Suppressor macrophage treated with lipopolysaccharide for 4 hours (primary cell): Measurements from ENCODE around the gene ZNF710.

ENCODE experiments used
- DNase-seq: peaks from one replicate; pipeline ENCODE4 v3.0.0-alpha.2; 2020

The ZNF710 gene

GRCh38 chr15:90019611-90020010 is 18.5 kb downstream of the ZNF710 start:
- DNase-seq = no peak

GRCh38 chr15:90020021-90020735 is 19.1 kb downstream of the ZNF710 start:
- peak; percentile 84 for DNase-seq

- DNase-seq = no peak
These were observed 19.9 kb downstream of the ZNF710 start for GRCh38 chr15:90020936-90021507.

- no peak for DNase-seq
These were observed 21.2 kb downstream of the ZNF710 start for GRCh38 chr15:90022345-90022744.

GRCh38 chr15:90022905-90023700 is 22.0 kb downstream of the ZNF710 start:
- no peak for DNase-seq

- DNase-seq = no peak
These were observed 23.3 kb downstream of the ZNF710 start for GRCh38 chr15:90024406-90024805.

GRCh38 chr15:90025489-90026033 is 24.4 kb downstream of the ZNF710 start:
- no peak for DNase-seq

GRCh38 chr15:90028376-90028944 is 27.3 kb downstream of the ZNF710 start:
- DNase-seq = no peak

- no peak for DNase-seq
These were observed 27.9 kb downstream of the ZNF710 start for GRCh38 chr15:90029024-90029423.

GRCh38 chr15:90030376-90030775 is 29.3 kb downstream of the ZNF710 start:
- DNase-seq = no peak

- peak; percentile 89 for DNase-seq
These were observed 30.2 kb downstream of the ZNF710 start for GRCh38 chr15:90031231-90031791.

- no peak for DNase-seq
These were observed 31.9 kb downstream of the ZNF710 start for GRCh38 chr15:90033006-90033405.

- no peak for DNase-seq
These were observed 32.3 kb downstream of the ZNF710 start for GRCh38 chr15:90033448-90033847.

- DNase-seq = peak; percentile 90
These were observed 34.1 kb downstream of the ZNF710 start for GRCh38 chr15:90035095-90035839.

GRCh38 chr15:90035840-90036230 is 34.7 kb downstream of the ZNF710 start:
- peak; percentile 67 for DNase-seq

GRCh38 chr15:90036343-90036742 is 35.2 kb downstream of the ZNF710 start:
- no peak for DNase-seq

GRCh38 chr15:90036806-90037510 is 35.8 kb downstream of the ZNF710 start:
- peak; percentile 68 for DNase-seq

GRCh38 chr15:90037511-90037860 is 36.4 kb downstream of the ZNF710 start:
- no peak for DNase-seq

GRCh38 chr15:90037961-90038631 is 37.0 kb downstream of the ZNF710 start:
- DNase-seq = peak; percentile 56

- no peak for DNase-seq
These were observed 37.5 kb downstream of the ZNF710 start for GRCh38 chr15:90038632-90039095.

GRCh38 chr15:90039996-90040395 is 38.9 kb downstream of the ZNF710 start:
- DNase-seq = peak; percentile 67
